ENCODE data around the gene CNTN4.
A peak's percentile ranks its signal among the peaks of the same experiment; 100 is the strongest.

Gene CNTN4

DNA sequence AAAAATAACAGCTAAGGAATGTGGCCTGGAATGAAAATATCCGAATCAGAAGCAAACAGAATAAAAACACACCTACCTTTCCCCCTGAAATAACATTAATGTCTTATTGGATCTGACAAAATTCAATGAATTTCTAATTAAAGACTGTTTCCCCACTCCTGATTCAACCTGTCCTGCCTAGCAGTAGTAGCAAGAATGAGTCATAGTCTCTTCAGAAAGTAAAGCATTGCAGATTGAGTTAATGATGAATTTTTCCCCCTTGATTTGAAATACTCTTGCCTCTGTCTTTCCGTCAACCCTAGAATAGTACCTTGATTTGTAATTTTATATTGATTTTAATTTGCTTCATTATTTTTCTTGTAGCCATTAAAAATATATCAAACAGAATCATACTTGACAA lies 212.4 kb downstream of the CNTN4 start:
- no peak for DNase-seq (ENCODE audit: low read depth)
- no peak overlapping the region for H3K4me3 ChIP-seq (ENCODE audit: control insufficient read depth, low read depth, low read length)
- TF ChIP-seq, protein P1, sequence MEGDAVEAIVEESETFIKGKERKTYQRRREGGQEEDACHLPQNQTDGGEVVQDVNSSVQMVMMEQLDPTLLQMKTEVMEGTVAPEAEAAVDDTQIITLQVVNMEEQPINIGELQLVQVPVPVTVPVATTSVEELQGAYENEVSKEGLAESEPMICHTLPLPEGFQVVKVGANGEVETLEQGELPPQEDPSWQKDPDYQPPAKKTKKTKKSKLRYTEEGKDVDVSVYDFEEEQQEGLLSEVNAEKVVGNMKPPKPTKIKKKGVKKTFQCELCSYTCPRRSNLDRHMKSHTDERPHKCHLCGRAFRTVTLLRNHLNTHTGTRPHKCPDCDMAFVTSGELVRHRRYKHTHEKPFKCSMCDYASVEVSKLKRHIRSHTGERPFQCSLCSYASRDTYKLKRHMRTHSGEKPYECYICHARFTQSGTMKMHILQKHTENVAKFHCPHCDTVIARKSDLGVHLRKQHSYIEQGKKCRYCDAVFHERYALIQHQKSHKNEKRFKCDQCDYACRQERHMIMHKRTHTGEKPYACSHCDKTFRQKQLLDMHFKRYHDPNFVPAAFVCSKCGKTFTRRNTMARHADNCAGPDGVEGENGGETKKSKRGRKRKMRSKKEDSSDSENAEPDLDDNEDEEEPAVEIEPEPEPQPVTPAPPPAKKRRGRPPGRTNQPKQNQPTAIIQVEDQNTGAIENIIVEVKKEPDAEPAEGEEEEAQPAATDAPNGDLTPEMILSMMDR (conservative IDR thresholded peaks at IDR 0.05; ENCODE audit: control insufficient read depth, insufficient read depth, low read depth, low read length), result no peak

DNA sequence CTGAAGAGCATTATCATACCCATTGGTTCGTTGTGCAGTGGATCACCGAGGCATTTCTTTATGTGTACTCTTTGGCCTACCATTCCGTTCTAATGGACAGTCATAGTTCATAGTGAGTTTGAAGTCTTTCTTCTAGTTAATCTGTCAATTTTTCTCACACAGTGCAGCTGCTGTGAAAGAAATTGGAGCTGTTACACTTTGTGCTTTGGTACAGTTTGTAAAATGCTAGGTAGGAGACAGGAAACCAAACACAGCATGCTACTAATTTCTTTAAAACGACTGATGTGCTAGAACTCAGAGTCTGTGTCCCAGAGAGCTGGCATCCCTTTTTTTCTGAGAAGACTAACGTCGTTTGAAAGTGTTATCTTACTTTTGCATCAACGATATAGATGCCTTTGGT lies 218.9 kb downstream of the CNTN4 start:
- no peak for DNase-seq (ENCODE audit: low read depth)
- H3K4me3 ChIP-seq (ENCODE audit: control insufficient read depth, low read depth, low read length), result no peak overlapping the region
- TF ChIP-seq, protein P1 (conservative IDR thresholded peaks at IDR 0.05; ENCODE audit: control insufficient read depth, insufficient read depth, low read depth, low read length), result no peak

DNA sequence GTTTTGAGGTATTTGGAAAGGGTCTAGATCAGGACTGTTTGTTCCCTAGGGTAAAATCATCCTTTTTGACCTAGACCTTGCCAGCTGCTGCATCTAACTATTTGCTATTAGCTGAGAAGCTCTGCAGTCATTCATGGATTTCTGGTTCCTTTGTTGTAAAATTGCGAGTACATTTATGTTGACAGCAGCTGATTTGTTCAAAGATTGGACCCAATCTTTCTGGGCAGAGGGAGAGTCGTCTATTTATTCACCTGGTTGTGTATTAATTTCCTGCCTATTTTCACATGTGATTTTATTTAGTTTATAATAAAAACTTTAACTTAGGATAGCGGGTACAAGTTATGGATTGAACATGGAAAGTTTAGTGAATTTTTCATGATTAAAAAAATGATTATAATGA lies 236.3 kb downstream of the CNTN4 start:
- DNase-seq (ENCODE audit: low read depth), result no peak
- H3K4me3 ChIP-seq (ENCODE audit: control insufficient read depth, low read depth, low read length), result no peak overlapping the region
- TF ChIP-seq, protein P1 (conservative IDR thresholded peaks at IDR 0.05; ENCODE audit: control insufficient read depth, insufficient read depth, low read depth, low read length), result no peak

DNA sequence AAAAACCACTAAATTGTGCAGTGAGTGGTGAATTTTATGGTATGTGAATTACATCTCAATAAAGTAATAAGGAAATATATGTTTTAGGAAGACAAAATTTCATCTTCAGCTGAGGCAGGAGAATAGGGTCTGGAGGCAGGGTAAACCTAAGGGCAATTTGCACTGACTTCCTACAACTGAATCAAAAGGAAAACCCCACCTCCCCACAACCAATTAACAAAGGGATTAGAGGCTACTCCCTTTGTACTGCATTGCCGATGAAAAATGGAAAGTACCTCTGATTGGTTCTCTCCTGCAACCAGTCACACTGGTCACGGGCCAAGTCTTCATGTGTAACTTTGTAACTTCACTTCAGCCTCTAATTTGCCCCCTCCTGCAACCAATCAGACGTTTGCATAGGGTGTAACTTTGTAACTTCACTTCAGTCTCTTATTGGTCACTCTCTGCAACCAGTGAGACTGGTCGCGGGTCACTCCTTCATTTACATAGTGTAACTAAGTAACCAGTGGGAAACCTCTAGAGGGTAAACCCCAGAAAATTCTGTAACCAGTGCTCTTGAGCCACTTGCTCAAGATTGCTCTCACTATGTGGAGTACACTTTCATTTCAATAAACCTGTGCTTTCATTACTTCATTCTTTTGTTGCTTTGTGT lies 244.5 kb downstream of the CNTN4 start:
- H3K4me3 ChIP-seq (ENCODE audit: control insufficient read depth, low read depth, low read length), result no peak overlapping the region
- DNase-seq (ENCODE audit: low read depth), result no peak

DNA sequence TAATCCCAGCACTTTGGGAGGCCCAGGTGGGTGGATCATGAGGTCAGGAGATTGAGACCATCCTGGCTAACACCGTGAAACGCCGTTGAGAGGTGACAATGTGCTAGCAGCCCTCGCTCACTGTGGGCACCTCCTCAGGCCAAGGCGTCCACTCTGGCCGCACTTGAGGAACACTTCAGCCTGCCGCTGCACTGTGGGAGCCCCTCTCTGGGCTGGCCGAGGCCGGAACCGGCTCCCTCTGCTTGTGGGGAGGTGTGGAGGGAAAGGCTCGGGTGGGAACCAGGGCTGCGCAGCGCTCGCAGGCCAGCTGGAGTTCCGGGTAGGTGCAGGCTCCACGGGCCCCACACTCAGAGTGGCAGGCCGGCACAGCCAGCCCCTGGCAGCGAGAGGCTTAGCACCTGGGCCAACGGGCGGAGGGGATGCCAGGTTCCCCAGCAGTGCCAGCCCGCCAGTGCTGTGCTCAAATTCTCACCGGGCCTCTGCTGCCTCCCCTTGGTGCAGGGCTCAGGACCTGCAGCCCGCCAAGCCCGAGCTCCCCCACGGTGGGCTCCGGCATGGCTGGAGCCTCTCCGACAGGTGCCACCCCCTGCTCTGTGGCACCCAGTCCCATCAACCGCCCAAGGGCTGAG lies 253.6 kb downstream of the CNTN4 start:
- TF ChIP-seq, protein P1 (conservative IDR thresholded peaks at IDR 0.05; ENCODE audit: control insufficient read depth, insufficient read depth, low read depth, low read length), result no peak
- DNase-seq (ENCODE audit: low read depth), result no peak
- H3K4me3 ChIP-seq (ENCODE audit: control insufficient read depth, low read depth, low read length), result no peak overlapping the region

More for the DNA sequence above, 244.5 kb downstream of the CNTN4 start:
- TF ChIP-seq, protein P1 (conservative IDR thresholded peaks at IDR 0.05; ENCODE audit: control insufficient read depth, insufficient read depth, low read depth, low read length), result no peak

DNA sequence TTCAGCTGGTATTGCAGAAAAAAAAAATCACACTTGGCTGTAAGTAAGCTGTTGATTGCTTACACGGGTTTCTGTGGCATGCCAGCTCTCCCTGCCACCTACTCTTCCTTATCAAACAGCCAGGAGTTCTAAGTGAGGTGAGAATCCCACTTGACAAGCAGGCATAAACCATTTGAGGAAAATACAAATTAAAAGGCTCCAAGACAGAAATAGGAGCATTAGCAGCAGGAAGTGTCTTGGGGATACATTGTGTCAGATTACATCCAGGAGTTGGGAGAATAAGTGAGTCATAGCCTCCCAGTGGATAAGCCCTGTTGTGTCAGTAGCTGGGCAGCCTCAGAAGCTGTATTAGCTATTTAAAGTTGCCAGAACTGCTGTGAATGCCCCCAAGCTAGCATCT lies 256.0 kb downstream of the CNTN4 start:
- DNase-seq (ENCODE audit: low read depth), result peak; percentile 33
- H3K4me3 ChIP-seq (ENCODE audit: control insufficient read depth, low read depth, low read length), result no peak overlapping the region
- TF ChIP-seq, protein P1 (conservative IDR thresholded peaks at IDR 0.05; ENCODE audit: control insufficient read depth, insufficient read depth, low read depth, low read length), result no peak
